Thoracic aorta (tissue), 2 donors: ENCODE data around the gene NKAIN2. TPM values are rescaled to one million over a fixed set of nuclear protein-coding genes. Genes with fewer than 3 reads are reported as not detected.

Experiments
- ATAC-seq: fragments of 150-250 bp; one replicate; pipeline ENCODE4 v1.8.0; 2017; ENCODE audit warnings: low read depth; ENCODE audit not compliant: insufficient number of reproducible peaks, low FRiP score
- DNase-seq: peaks from one replicate; pipeline ENCODE4 v3.0.0-alpha.2; 2020; ENCODE audit warnings: low spot score
- H3K27ac ChIP-seq, 2 donors: fragments of 200-600 bp; sonication (generic); 1 replicate in 1 of 2; 2 replicates in 1 of 2; pipeline ENCODE4 v1.5.1; 2016; ENCODE audit warnings: mild to moderate bottlenecking in 2 of 2, moderate library complexity in 2 of 2
- H3K27me3 ChIP-seq: fragments of 200-600 bp; sonication (generic); replicated peaks from 2 replicates; pipeline ENCODE4 v1.6.0; 2016; ENCODE audit warnings: mild to moderate bottlenecking; ENCODE audit not compliant: insufficient read depth
- H3K36me3 ChIP-seq: fragments of 200-600 bp; sonication (generic); one replicate; pipeline ENCODE4 v1.5.1; 2016
- H3K4me1 ChIP-seq, 2 donors: fragments of 200-600 bp; sonication (generic); 1 replicate in 1 of 2; 2 replicates in 1 of 2; pipeline versions ENCODE4 v1.5.1 to v1.6.0; 2016; ENCODE audit warnings: low read depth in 2 of 2, mild to moderate bottlenecking in 1 of 2; ENCODE audit not compliant: control insufficient read depth in 1 of 2
- H3K4me3 ChIP-seq: fragments of 200-600 bp; sonication (generic); 2 replicates; pipeline ENCODE4 v1.5.1; 2016; ENCODE audit warnings: mild to moderate bottlenecking
- H3K9me3 ChIP-seq: fragments of 200-600 bp; sonication (generic); 2 replicates; pipeline ENCODE4 v1.5.1; 2016
- total RNA-seq, 2 donors: library from RNA; depleted of rRNA; stranded (reverse); fragments of >200 nt; gene quantifications; one replicate each; pipeline versions ENCODE4 v1.1.0 to v1.2.3, GENCODE V29; 2016
- TF ChIP-seq, protein P1 (sequence below): fragments of 200-600 bp; sonication (generic); IDR thresholded peaks from one replicate; pipeline ENCODE4 v1.5.1; 2019; ENCODE audit warnings: antibody characterized with exemption

The NKAIN2 gene
- total RNA-seq, 2 donors from 2014 or later = 0.28 TPM; not detected in 1

- DNase-seq = no peak
- no peaks in the 10 kb centered on the region for H3K36me3 ChIP-seq
- H3K9me3 ChIP-seq = no peaks in the 10 kb centered on the region
- no peak overlapping the region for H3K27ac ChIP-seq
- TF ChIP-seq, protein P1, sequence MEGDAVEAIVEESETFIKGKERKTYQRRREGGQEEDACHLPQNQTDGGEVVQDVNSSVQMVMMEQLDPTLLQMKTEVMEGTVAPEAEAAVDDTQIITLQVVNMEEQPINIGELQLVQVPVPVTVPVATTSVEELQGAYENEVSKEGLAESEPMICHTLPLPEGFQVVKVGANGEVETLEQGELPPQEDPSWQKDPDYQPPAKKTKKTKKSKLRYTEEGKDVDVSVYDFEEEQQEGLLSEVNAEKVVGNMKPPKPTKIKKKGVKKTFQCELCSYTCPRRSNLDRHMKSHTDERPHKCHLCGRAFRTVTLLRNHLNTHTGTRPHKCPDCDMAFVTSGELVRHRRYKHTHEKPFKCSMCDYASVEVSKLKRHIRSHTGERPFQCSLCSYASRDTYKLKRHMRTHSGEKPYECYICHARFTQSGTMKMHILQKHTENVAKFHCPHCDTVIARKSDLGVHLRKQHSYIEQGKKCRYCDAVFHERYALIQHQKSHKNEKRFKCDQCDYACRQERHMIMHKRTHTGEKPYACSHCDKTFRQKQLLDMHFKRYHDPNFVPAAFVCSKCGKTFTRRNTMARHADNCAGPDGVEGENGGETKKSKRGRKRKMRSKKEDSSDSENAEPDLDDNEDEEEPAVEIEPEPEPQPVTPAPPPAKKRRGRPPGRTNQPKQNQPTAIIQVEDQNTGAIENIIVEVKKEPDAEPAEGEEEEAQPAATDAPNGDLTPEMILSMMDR = no peak
- no peak overlapping the region for H3K4me3 ChIP-seq
- ATAC-seq = no peak
- no peaks in the 10 kb centered on the region for H3K27me3 ChIP-seq
- no peaks in the 10 kb centered on the region for H3K4me1 ChIP-seq
Measured at GRCh38 chr6:124033501-124033900, 229.8 kb downstream of the NKAIN2 start.

- no peak overlapping the region for H3K27ac ChIP-seq
- no peaks in the 10 kb centered on the region for H3K36me3 ChIP-seq
- no peaks in the 10 kb centered on the region for H3K27me3 ChIP-seq
- H3K4me3 ChIP-seq = no peak overlapping the region
- no peaks in the 10 kb centered on the region for H3K9me3 ChIP-seq
- DNase-seq (no peak), ATAC-seq (no peak)
- H3K4me1 ChIP-seq = no peaks in the 10 kb centered on the region
- TF ChIP-seq, protein P1 = no peak
Measured at GRCh38 chr6:124036384-124036783, 232.7 kb downstream of the NKAIN2 start.

- TF ChIP-seq, protein P1 = no peak
- Histone ChIP-seq H3K4me3 (no peak overlapping the region), H3K36me3 (no peaks in the 10 kb centered on the region), H3K4me1 (no peaks in the 10 kb centered on the region), H3K27ac (no peak overlapping the region), H3K9me3 (no peaks in the 10 kb centered on the region), H3K27me3 (no peaks in the 10 kb centered on the region)
- DNase-seq (no peak), ATAC-seq (no peak)
Measured at GRCh38 chr6:124040655-124041054, 237.0 kb downstream of the NKAIN2 start.

- Histone ChIP-seq H3K27ac (no peak overlapping the region), H3K36me3 (no peaks in the 10 kb centered on the region), H3K27me3 (no peaks in the 10 kb centered on the region), H3K9me3 (no peaks in the 10 kb centered on the region), H3K4me3 (no peak overlapping the region), H3K4me1 (no peaks in the 10 kb centered on the region)
- ATAC-seq (no peak), DNase-seq (no peak)
- TF ChIP-seq, protein P1 = no peak
Measured at GRCh38 chr6:124052120-124052519, 248.5 kb downstream of the NKAIN2 start.

- no peak overlapping the region for H3K4me3 ChIP-seq
- no peaks in the 10 kb centered on the region for H3K4me1 ChIP-seq
- TF ChIP-seq, protein P1 = no peak
- ATAC-seq (no peak), DNase-seq (no peak)
- no peaks in the 10 kb centered on the region for H3K27me3 ChIP-seq
- no peak overlapping the region for H3K27ac ChIP-seq
- no peaks in the 10 kb centered on the region for H3K36me3 ChIP-seq
- H3K9me3 ChIP-seq = no peaks in the 10 kb centered on the region
Measured at GRCh38 chr6:124053315-124053714, 249.7 kb downstream of the NKAIN2 start.
